HS-27A (cell line): ENCODE data around the gene THSD4.
A peak's percentile ranks its signal among the peaks of the same experiment; 100 is the strongest.

Experiments used
- DNase-seq: peaks from one replicate; pipeline ENCODE4 v3.0.0-alpha.2; 2012; ENCODE audit warnings: low read depth, missing footprints

Gene THSD4

DNA sequence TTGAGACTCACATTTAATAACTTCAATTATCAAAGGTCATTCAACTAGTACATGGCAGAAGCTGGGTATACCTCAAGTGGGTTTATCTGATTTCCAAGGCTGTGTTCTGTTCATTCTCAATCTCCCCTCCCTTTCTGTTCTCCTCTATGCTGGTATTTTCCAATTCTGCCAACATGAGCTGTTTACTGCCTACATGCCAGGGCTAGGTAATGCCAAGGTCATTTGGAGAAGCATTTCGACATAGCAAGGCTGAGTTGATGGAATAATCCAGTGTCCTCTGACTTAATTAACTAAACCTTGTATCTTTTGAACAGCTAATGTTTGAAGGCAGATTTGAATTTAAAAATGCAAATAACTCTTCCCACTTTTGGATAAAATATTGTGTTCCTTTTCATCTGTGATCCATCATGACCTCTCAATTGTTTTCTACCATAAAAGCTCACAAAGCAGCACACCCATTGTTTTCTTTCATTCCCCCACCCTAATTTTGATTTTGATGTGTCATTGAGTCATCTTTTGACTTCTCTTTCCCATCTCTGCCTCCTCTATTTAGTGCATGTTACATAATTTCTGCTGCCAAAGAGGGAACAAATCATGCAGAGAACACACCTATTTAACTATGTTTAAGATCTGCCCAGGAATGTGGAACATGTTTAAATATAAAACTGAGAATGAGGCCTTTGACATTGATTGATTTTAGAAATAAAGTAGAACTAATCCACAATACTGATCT lies 386.2 kb downstream of the THSD4 start:
- DNase-seq, result no peak

DNA sequence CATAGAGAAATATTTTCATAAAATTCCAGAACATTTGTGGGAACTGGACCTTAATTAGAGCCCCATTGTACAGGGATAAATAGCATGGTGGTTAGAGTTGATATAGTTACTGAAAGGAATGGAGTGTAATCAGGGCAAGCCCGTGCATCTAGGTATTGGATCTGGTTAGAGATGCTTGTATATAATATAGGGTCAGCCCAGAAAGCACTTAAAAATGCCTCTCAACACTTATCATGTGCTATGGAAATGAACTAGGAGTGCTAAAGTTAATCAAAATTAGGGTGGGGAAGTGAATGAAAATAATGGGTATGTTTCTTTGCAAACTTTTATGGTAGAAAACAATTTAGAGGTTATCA lies 386.8 kb downstream of the THSD4 start:
- DNase-seq, result no peak

DNA sequence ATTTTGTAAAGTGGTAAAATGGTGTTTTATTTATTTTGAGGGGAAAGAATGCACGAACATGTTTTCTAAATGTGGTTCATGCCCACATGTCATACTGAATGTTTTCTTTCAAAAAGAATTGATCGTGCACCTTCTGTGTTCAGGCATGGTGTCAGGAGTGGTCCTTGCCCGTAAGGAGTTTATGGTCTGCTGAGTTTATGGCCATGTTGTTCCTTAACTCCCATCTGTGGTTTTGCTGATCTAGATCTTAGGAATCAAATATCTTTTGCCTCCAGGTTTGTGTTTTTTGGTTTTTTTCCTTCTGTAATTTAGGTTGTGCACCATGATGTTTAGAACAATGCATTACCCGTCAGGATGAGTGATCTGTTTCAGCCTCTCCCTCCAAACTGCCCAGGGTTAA lies 390.7 kb downstream of the THSD4 start:
- no peak for DNase-seq

DNA sequence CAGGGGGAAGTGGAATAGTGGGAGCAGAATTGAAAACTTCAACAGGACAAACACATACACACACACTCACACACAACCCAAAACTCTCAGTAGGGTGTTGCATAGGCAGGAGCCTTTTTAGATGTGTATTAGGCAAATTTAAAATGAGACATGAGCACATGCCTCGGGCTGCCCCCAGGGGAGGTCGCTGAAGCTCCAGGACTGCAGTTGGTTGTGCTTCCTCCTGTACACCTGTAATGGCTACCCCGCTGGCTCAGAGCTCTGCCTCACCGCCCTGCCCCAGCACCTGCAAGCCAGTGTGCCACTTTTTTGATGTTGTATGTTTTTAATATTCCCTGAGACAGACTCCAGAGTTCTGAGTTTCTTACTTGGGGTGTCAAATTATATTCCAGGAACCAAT lies 391.7 kb downstream of the THSD4 start:
- DNase-seq, result no peak

DNA sequence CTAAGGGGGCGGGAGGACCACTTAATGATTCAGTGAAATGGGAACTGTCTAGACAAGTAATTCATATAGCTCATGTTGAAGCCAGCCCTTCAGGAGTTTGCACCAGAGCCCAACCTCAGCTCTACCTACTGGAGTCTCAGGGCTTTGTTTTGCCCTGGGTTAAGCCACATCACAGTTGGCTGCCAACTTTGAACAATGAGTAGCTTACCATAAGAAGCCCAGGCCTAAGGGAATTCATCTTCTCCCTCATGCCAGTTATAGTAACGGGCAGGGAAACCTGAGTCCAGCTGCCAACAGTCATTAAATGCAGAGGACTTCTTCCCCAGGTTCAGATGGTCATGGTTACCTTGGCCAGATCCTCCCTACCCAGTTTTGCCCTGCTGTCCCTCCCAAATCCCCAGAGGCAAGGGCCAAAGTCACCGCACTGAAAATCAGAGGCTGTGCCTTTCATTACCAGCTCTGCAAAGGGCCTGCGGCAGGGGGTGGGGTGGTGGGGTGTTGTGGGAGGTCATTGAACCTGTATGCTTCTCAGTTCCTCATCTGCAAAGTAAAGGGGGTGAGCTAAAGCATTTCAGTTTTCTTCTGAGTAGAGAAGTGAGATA lies 392.9 kb downstream of the THSD4 start:
- no peak for DNase-seq

DNA sequence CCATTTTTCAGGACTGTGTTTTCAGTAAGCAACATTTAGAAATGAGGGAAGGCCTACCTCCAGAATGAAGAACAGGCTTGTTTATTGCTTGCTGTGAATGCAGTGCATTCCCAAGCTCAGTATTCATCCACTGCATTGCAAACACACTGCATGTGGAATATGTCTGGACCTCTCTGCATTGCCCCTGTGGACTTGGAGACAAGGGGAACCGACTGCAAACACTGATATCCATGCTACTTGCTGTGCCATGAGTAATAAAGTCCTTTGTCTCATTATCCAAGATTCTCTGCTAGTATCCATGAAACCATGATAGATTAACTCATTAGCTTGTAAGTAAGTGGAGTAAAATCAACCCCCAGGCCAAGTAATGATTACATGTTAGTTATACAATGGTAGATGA lies 393.9 kb downstream of the THSD4 start:
- no peak for DNase-seq

DNA sequence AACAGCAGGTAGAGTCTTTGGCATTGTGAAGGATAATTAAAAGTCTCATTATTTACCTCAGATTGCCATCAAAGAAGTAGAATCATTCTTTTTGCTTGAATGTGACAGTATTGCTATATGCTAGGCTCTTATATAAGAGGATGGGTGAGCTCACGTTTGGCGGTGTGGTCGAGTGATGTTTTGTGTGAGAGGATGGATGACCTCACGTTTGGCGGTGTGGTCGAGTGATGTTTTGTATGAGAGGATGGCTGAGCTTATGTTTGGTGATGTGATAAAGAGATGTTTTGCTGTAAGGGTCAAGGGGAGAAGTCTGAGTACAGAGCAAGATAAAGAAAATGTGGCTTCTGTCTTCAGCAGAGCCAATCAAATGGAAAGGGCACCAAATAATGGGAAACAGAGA lies 395.5 kb downstream of the THSD4 start:
- DNase-seq, result no peak

DNA sequence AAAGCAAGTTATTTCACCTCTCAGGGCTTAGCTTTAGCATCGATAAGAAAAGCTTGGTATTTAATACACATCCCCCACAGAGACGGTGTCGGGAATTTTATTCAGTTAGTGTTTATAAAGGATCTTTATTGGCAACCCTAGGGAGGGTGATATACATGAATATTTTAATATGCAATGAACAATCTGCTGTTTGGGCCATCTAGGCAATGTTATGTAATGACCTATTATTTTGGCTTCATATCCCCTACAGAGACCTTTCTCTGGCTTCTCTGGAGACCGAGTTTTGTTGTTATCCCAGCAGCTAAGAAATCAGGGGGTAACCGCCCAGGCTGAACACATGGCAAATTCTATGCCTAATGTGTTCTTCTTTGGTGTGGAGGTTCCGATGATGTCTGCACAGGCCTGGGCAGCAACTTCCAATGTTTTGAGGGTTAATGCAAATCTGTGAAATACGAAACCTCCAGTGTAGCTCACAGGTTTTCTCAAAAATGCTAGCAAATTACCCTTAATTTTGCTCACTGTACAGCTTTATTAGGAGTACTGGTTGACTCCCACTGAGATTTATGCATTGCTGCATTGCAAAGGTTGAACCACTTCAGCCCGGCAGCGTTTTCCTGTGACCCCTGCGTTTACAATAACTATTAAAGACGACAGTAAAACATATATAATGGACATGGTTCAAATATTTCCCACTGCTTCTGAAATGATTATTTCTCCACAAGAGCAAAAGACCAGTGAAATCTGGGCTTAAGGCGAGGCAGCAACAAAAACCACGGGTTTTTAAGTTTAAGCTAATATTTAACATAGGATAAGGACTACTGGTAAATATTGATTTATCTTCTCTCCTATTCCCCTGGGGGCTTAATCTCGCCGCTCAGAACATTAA lies 396.8 kb downstream of the THSD4 start:
- DNase-seq, result no peak

DNA sequence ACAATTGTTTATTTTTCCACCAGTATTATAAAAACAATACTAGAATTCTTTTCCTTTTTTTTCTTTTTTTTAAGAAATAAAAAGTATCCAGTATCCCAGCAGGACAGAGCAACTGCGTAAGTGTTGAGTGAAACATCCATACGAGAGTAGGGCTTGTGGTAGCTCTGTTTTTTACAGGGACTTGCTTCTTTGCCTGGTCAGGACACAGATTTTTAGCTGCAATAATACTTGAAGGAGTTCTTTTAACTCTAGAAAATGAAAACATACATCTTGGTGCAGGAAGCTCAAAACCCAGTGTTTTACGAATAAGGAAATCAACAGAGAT lies 397.4 kb downstream of the THSD4 start:
- DNase-seq, result no peak

DNA sequence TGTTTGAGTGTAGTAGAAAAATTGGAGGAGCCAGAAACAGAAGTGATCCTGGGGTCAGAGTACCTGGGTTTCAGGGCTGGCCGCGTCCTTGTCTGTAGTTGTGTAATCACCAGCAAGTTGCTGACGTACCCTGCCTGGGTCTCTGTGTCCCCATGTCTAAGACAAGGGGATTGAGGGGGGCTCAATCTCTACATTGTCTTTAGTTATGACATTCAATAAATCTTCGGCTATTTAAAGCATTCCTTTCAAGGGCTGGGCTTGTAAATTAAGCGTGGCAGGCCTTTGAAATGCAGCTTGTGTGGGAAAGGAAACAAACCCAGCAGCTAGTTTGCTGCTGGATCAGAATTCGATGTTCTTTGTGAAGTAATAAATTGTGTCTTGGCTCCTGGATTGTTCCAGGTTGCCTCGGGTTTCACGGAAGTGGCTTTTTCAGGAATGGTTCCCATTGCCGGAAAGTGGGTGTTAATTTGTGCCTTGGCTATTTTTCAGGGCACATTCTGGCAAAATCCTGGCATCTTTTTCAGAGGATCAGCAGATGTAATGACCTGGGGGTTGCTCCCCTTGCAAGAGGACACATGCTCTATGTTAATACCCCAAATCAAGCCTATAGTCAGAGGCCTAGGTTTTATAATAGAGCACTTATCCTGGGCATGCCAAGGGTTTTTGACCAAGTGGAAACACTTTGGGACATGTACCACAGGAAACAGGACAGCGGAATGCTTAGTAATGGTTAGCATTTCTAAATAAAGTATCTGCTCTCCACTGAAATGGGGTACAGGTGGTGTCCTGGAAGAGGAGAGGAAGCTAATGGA lies 400.3 kb downstream of the THSD4 start:
- DNase-seq, result no peak

DNA sequence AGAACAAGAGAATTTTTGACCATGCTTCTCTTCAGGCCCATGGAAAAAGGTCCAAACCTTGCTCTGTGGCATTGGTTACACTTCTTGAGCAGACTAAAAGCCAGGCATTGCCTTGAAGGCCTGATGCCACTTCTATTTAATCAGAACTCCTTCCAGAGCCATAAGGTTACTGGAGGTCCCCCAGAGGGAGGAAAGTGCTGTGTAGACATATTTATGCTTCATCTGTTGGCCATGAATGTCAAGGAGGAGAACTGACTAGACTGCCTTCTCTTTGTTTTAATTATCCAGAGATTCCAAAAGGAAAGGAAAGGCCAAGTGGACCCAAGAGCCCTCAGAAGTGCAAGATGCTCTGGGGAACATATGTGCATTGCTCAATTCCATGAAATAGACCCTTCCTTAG lies 402.5 kb downstream of the THSD4 start:
- DNase-seq, result no peak

DNA sequence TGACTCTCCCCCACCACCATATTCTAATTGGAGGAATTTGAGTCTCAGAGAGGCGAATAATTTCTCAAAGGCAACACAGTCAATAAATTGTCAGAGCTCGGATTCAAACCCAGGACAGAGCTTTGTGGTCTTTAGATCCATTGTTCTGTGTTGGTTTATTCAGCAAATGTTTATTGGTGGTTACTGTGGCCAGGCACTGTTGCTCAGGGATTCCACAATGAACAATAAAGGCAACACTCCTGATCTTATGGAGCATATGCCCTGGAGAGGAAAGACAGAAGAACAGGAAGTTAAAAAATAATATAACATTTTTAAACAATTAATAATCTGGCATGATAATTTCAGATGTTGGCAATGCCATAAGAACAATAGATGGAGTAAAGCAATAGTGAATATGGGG lies 403.4 kb downstream of the THSD4 start:
- no peak for DNase-seq

DNA sequence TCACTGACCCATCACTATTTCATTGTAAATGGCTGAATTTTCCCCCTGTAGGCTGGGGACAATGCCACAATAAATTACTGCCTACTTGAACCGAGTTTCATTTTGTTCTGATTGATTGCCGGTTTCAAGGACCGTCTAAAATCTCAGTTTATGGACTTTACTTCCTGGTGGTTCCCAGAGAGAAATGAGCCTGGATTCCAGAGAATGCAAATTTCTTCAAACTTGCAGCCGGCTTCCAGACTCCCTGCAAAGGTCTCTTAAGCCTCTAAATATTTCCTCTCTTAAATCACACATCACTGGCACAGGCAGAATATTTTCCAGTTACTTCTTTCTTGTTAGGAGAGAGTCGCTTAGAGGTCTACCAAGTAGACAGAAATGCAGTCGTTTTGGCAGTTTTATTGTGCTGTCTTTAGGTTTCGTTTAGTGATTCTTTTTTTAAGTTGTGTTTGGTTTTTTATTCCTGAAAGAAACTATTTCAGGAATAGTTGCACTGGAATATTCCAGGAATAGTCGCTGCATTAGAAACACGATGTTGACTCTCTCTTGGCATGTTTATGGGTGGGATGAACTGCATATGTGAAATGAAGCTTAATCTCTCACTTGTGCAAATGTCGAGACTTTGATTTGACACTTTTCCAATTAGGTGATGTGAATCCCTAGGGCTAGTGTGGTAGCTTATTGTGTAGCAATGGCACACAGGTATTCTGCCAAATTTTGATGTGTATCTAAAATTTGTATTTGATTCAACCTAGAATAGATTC lies 411.0 kb downstream of the THSD4 start:
- no peak for DNase-seq

DNA sequence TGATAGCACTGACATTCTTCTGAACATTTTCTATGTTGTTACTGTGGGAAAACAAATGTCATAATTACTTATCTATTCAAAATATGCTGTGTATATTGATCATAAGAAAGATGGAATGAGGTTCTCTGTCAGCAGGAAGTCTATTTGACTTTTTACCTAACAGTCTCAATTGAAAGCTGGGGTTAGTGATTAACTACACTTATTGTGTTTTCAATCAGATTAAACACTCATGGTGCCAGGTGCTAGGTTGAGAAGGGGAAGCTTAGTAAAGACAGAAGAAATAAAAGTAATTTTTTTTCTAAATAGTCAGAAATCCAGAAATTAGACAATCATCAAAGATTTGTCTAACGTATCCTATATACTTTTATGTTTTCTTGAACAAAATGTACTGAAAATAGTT lies 414.1 kb downstream of the THSD4 start:
- DNase-seq, result no peak

DNA sequence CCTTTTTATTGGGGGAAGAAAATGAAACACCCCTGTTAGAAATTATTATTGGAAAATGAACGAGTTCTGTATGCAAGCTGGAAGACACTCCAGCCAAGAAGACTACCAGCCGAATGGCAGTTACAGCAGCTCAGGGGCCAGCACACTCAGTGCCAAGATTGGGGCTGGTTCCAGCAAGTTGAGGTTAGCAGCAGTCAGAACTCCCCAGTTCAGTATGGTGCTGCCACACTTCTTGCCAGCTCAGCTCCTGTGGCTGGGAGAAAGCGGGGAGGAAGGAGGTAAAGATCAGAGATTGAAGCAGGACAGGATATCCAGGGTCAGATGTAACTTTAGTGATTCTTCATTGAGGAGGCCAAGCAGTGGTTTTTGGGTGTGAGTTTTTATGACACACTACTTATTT lies 414.8 kb downstream of the THSD4 start:
- DNase-seq, result no peak

DNA sequence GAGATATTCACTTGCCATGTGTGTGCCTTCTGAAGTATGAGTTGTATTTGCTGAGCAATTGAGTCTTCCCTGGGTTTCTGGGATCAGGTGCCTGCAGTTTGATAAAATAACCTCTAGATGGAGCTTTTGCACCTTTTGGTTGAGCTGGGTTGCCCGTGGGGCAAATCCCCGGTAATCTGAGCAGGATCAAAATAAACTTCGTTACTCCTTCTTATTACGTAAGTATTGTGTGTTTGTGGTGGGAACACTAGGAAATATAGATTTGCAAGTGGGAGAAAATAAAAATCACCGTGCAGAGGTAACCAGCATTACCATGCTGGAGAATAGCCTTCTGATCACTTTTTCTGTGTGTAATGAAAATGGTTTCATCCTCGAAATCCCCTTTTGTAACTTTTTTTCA lies 417.7 kb downstream of the THSD4 start:
- peak; percentile 22 for DNase-seq

DNA sequence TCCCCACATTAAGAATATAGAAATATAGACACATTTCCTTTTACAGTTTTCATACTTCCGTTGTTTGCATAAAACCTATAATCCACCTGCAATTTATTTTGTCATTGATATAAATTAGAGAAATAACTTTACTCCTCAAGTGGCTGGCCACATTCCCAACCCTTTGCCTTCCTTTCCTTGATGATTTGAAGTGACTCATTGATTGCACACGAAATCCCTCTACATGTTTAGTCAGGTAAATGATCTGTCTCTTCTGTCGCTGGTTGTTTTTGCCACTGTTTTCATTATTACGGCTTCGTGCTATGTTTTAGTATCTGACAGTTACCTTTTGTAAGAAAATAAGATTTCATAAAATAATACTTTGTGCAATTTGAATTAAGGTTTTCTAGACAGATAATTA lies 422.9 kb downstream of the THSD4 start:
- DNase-seq, result no peak

DNA sequence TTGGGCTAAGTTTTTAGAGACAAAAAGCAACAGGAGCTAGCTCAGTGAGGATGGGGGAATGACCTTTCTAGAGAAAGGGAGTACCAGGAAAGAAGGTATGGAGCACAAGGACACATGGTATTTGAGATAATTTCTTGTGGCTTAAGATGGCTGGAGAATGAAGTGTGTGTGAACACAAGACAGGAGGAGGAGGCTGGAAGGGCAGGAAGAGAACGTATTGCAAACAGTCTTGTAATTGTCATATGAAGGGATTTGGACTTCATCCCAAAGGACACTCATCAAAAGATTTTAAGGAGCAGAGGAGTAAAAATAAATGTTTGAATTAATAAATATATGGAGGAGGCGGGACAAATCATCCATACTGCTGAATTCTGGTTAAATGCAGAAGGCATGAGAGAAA lies 426.5 kb downstream of the THSD4 start:
- DNase-seq, result no peak

DNA sequence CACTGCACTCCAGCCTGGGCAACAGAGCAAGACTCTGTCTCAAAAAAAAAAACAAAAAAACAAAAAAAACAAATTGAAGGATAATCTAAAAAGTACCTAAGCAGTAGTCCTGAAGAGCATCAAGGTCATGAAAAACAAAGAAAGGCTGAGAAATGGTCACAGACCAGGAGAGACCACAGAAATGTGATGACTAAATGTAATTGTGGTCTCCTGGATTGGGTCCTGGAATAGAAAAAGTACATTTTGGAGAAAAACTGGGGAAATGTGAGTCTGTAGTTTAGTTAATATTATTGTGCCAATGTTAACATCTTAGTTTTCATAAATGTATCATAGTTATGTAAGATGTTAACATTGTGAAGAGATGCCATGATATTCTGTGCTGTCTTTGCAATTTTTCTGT lies 427.6 kb downstream of the THSD4 start:
- DNase-seq, result no peak

DNA sequence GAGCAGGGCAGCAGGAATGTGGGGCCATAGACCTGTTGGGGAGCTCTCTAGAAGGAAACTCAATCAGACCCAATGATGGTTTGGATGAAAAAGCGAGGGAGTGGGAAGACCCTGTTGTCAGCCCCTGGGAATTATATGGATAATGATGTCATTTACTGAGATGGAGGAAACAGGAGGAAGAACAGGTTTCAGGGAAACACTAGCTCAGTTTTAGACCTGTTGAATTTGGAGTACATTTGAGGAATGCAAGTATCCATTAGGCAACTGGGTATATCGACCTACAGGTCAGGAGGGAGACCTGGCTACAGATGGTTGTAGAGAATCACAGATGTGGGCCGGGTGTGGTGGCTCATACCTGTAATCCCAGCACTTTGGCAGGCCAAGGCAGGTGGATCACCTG lies 428.1 kb downstream of the THSD4 start:
- DNase-seq, result no peak

DNA sequence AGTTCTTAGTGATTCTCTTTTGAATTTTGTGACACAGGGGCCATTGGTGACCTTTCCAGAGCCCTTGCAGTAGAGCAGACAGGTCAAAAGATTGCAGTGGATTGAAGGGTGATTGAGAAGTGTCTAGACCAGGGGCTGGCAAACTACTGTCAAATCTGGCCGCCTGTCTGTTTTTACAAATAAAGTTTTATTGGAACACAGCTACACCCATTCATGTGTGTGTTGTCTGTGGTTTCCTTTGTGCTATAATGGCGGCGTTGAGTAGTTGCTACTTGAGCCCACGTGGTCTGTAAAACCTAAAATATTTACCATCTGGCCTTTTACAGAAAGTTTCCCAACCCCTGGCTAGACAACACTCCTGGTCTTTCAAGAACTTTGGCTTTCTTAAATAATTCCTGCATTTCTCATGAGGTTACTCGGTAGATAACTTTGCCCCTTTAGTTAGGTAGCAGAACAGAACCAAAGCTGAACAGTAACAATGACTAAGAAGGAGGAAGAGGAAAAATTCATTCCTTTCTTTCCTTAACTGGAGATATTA lies 430.0 kb downstream of the THSD4 start:
- no peak for DNase-seq

DNA sequence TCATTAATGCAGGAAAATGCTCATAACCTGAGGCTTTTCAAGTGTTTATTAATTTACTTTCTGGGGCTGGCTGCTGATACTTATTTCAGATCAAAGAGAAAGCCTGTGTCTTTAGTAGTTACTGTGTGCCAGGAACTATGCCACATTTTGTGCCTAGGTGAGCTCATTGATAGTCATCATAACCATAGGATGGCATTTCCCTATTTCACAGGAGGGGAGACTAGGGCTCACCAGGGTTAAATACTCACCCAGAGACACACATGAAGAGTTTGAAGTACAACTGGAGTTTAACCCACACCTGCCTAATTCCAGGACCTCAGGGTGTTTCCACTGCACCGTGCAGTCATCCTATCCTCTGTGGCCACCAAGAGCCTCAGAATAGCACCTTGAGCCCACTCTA lies 430.7 kb downstream of the THSD4 start:
- DNase-seq, result no peak
